ENCODE results near the gene SLC39A11. TPM values are rescaled to one million over a fixed set of nuclear protein-coding genes. Genes with fewer than 3 reads are reported as not detected.
A peak's percentile ranks its signal among the peaks of the same experiment; 100 is the strongest.

SLC39A11 gene
- total RNA-seq, 2 donors from 2014 or later: 18.1 to 20.1 TPM

DNA sequence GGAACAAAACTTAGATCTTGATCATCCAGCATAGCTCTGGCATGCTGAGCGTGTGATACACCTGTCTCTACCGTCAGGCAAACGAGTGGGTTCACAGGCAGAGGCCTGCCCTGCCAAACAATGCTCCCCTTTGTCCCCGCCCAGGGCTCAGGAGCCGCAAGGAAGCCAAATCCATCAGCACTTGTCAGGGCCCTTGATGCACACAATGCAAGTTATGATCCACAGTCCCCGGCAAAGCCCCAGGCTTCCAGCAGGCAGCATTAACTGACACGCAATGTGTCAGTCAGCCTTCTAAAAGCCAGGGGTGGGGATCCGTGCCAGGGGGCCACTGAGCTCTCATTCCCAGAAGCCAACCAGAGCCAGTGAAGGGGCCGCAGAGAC is 460.9 kb downstream of the SLC39A11 start:
- Histone ChIP-seq H3K4me3 (ENCODE audit: low read length) (no peak overlapping the region), H3K27ac (ENCODE audit: low read depth, low read length) (peak overlapping the region; percentile 83), H3K36me3 (ENCODE audit: control insufficient read depth, insufficient read depth, low read length) (no peaks in the 10 kb centered on the region), H3K9me3 (ENCODE audit: control insufficient read depth, low read length) (no peaks in the 10 kb centered on the region), H3K4me1 (ENCODE audit: control insufficient read depth, insufficient read depth, low read length) (no peaks in the 10 kb centered on the region), H3K9ac (ENCODE audit: extremely low read depth, low read length, poor library complexity, severe bottlenecking) (no peak overlapping the region), H3K27me3 (ENCODE audit: control insufficient read depth, insufficient read depth, low read length, poor library complexity, severe bottlenecking) (no peaks in the 10 kb centered on the region)
- no peak for DNase-seq
- H3K4me3 Mint-ChIP-seq: no peak overlapping the region
- TF ChIP-seq, protein P1, sequence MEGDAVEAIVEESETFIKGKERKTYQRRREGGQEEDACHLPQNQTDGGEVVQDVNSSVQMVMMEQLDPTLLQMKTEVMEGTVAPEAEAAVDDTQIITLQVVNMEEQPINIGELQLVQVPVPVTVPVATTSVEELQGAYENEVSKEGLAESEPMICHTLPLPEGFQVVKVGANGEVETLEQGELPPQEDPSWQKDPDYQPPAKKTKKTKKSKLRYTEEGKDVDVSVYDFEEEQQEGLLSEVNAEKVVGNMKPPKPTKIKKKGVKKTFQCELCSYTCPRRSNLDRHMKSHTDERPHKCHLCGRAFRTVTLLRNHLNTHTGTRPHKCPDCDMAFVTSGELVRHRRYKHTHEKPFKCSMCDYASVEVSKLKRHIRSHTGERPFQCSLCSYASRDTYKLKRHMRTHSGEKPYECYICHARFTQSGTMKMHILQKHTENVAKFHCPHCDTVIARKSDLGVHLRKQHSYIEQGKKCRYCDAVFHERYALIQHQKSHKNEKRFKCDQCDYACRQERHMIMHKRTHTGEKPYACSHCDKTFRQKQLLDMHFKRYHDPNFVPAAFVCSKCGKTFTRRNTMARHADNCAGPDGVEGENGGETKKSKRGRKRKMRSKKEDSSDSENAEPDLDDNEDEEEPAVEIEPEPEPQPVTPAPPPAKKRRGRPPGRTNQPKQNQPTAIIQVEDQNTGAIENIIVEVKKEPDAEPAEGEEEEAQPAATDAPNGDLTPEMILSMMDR (conservative IDR thresholded peaks at IDR 0.05): no peak
- 76 to 85% methylated on average over 9 of the region's 9 CpGs for WGBS, 2 experiments (ENCODE audit: insufficient coverage in 1 of 2, insufficient read length in 1 of 2)
- no peaks in the 10 kb centered on the region for H3K36me3 Mint-ChIP-seq (ENCODE audit: low read depth)
- no peak overlapping the region for H3K27ac Mint-ChIP-seq
- H3K4me1 Mint-ChIP-seq: no peaks in the 10 kb centered on the region
- H3K27me3 Mint-ChIP-seq (ENCODE audit: insufficient read depth): peaks cover 9% of the 10 kb centered on the region
- H3K9me3 Mint-ChIP-seq: no peaks in the 10 kb centered on the region

DNA sequence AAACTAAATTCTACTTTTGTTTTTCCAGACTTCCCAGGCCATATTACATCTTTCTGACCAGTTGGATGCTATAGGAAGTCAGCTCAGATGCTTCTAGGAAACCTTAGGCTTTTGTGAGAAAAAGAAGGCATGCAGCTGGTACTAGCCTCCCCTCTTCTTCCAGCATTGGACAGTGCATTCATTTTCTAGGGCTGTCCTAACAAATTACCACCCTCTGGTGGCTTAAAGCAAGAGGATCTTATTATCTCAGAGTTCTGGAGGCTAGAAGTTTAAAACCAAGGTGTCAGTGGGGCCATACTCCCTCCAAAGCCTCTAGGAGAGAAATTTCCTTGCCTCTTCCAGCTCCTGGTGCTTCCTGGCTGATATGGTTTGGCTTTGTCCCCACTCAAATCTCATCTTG is 467.8 kb downstream of the SLC39A11 start:
- Histone ChIP-seq H3K27ac (ENCODE audit: low read depth, low read length) (no peak overlapping the region), H3K4me1 (ENCODE audit: control insufficient read depth, insufficient read depth, low read length) (no peaks in the 10 kb centered on the region), H3K36me3 (ENCODE audit: control insufficient read depth, insufficient read depth, low read length) (no peaks in the 10 kb centered on the region), H3K27me3 (ENCODE audit: control insufficient read depth, insufficient read depth, low read length, poor library complexity, severe bottlenecking) (no peaks in the 10 kb centered on the region), H3K9me3 (ENCODE audit: control insufficient read depth, low read length) (no peaks in the 10 kb centered on the region), H3K9ac (ENCODE audit: extremely low read depth, low read length, poor library complexity, severe bottlenecking) (no peak overlapping the region), H3K4me3 (ENCODE audit: low read length) (no peak overlapping the region)
- no peak overlapping the region for H3K27ac Mint-ChIP-seq
- no peaks in the 10 kb centered on the region for H3K4me1 Mint-ChIP-seq
- H3K4me3 Mint-ChIP-seq: no peak overlapping the region
- no peaks in the 10 kb centered on the region for H3K9me3 Mint-ChIP-seq
- H3K27me3 Mint-ChIP-seq (ENCODE audit: insufficient read depth): peaks cover 9% of the 10 kb centered on the region
- DNase-seq: no peak
- TF ChIP-seq, protein P1 (conservative IDR thresholded peaks at IDR 0.05): no peak
- H3K36me3 Mint-ChIP-seq (ENCODE audit: low read depth): no peaks in the 10 kb centered on the region

DNA sequence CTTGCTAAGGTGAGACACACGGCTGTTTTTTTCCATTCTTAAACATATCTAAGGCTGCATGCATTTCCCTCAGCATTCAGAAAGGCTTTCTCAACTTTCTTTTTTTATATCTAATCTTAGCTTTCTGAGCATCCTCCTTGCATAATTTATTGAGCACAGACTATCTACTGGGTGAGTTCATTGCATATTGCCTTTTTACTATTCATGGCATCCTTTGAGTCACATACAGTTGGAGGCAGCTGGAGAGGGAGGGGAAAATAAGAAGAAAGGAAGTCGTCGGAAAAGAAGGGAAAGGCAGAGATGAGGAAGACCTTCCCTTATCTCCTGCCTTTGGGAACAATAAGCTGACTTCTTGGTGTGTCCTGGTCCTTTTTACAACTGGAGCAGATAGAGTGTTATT is 468.3 kb downstream of the SLC39A11 start:
- 69 to 70% methylated on average over 3 of the region's 3 CpGs for WGBS, 2 experiments (ENCODE audit: insufficient coverage in 1 of 2, insufficient read length in 1 of 2)
- H3K27me3 Mint-ChIP-seq (ENCODE audit: insufficient read depth): peaks cover 9% of the 10 kb centered on the region
- H3K36me3 ChIP-seq (ENCODE audit: control insufficient read depth, insufficient read depth, low read length): no peaks in the 10 kb centered on the region
- no peak overlapping the region for H3K4me3 ChIP-seq (ENCODE audit: low read length)
- no peaks in the 10 kb centered on the region for H3K4me1 ChIP-seq (ENCODE audit: control insufficient read depth, insufficient read depth, low read length)
- no peaks in the 10 kb centered on the region for H3K36me3 Mint-ChIP-seq (ENCODE audit: low read depth)
- no peak overlapping the region for H3K4me3 Mint-ChIP-seq
- H3K9ac ChIP-seq (ENCODE audit: extremely low read depth, low read length, poor library complexity, severe bottlenecking): no peak overlapping the region
- no peaks in the 10 kb centered on the region for H3K9me3 Mint-ChIP-seq
- no peak overlapping the region for H3K27ac ChIP-seq (ENCODE audit: low read depth, low read length)
- no peaks in the 10 kb centered on the region for H3K27me3 ChIP-seq (ENCODE audit: control insufficient read depth, insufficient read depth, low read length, poor library complexity, severe bottlenecking)
- TF ChIP-seq, protein P1 (conservative IDR thresholded peaks at IDR 0.05): no peak
- DNase-seq: no peak
- H3K9me3 ChIP-seq (ENCODE audit: control insufficient read depth, low read length): no peaks in the 10 kb centered on the region
- no peak overlapping the region for H3K27ac Mint-ChIP-seq
- no peaks in the 10 kb centered on the region for H3K4me1 Mint-ChIP-seq
